HG02852 (cell line): ENCODE measurements around the gene DERA.
"Not testable (repeated sequence)": the region's sequence is repeated elsewhere in the genome, so short reads cannot be mapped to it uniquely, and the experiment has no call there.

Experiments
- ATAC-seq: cut with Tn5 transposase; IDR thresholded peaks from one replicate; pipeline ENCODE4 v1.9.1; 2021; ENCODE audit warnings: mild to moderate bottlenecking, moderate library complexity; ENCODE audit not compliant: unreplicated experiment

DERA gene

GRCh38 chr12:15956413-15957185 lies 45.5 kb downstream of the DERA start:
- ATAC-seq = no peak

DNA sequence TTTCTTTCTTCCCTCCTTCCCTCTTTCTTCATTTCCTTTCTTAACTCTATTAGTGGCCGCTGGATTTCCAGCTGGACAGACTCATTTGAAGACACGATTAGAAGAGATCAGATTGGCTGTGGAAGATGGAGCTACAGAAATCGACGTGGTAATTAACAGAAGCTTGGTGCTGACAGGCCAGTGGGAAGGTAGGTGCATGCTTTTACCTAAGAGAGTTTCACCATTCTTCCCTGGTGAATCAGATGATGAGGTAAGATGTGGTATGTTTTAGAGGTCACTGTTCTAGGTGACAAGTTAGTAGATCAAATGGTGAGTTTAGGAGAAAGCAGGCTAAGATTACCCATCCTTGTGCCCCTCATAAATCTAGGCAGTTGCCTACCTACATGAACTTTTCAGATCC lies 51.6 kb downstream of the DERA start:
- no peak for ATAC-seq

GRCh38 chr12:15963271-15963670 lies 52.1 kb downstream of the DERA start:
- ATAC-seq = no peak

DNA sequence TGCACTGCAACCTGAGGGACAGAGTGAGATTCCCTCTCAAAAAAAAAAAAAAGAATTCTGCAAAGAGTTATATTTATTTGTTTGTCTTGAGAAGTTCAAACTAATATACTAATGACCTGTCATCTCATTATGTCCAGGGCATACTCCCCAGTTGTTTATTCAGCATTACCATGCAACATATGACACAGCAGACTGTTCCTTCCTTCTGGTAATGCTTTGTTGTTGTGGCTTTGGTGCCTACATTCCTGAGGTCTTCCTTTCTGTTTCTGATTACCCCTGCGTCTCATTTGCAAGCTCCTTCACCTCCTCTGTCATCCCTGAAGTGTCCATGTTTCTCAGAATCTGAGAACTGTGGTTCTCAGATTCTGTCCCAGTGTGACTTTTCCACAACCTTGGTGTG lies 55.3 kb downstream of the DERA start:
- ATAC-seq = no peak

- ATAC-seq = not testable (repeated sequence)
Measured at GRCh38 chr12:15967053-15967452, 55.9 kb downstream of the DERA start.

DNA sequence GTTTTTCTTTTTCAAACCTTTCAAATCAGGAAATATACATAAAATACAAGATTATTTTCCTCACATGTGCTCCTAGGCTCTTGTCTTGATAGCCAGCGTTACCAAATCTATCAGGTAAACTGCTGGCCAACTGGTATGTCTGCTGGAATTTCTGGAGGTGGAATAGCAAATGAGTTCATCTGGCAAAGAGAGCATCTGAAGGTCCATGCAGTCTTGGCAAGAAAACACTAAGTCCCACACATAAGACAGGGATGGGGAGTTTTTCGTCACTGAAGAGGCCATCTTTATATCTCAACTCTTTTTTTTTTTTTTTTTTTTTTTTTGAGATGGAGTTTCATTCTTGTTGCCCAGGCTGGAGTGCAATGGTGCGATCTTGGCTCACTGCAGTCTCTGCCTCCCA lies 60.1 kb downstream of the DERA start:
- no peak for ATAC-seq

DNA sequence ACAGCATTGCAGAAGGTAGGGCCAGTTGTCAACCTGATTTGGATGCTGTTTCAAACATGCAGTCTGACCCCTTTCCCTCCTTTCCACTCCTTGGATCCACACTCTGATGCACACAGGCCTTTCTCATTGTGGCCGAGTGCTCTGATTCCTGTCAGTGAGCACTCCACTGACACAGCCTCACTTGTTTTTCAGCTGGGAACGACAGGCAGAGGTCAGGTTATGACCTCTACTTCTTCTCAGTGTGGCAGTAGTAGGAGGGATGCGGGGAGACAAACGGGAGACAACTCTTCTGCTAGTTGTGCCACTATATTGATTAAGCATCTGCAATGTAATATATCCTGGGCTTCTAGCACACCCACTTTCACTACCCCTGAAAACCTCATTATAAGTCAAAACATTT lies 61.8 kb downstream of the DERA start:
- ATAC-seq = no peak

- peak; percentile 58 for ATAC-seq
Measured at GRCh38 chr12:15977999-15978951, 67.1 kb downstream of the DERA start.

- peak; percentile 65 for ATAC-seq
Measured at GRCh38 chr12:15979096-15980092, 68.3 kb downstream of the DERA start.

DNA sequence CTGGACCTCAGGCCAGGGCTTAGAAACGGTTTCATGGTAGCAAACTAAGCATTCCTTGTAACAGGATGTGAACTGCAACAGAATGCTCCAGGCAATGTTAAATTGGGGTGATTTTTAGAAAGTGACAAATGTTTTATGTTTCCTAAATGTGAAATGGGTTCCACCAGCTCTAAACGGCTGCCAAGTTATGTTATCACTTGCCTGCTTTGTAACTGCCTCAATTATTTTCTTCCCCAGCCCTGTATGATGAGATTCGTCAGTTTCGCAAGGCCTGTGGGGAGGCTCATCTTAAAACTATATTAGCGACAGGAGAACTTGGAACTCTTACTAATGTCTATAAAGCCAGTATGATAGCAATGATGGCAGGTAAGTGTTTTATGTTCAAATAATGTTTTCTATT lies 70.9 kb downstream of the DERA start:
- ATAC-seq = no peak

- ATAC-seq = no peak
Measured at GRCh38 chr12:15982471-15982870, 71.3 kb downstream of the DERA start.

GRCh38 chr12:15982921-15983320 lies 71.8 kb downstream of the DERA start:
- ATAC-seq = no peak

GRCh38 chr12:15984097-15984800 lies 73.1 kb downstream of the DERA start:
- ATAC-seq = no peak

DNA sequence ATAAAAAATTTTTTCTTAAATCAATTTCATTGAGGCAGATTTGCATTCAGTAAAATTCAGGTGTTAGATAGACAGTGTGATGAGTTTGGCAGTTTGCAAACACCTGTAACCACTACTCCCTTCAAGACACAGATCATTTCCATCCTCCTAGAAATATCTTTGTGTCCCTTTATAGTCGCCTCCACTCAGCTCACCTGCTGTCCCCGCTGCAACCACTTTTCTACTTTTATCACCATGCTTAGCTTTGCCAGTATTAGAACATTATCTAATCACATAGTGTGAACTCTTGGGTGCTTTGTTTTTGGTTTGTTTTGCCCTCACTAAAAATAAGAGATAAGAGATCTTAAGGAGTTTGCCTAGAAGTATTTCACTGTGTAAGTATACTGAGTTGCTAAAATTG lies 73.8 kb downstream of the DERA start:
- ATAC-seq = no peak

GRCh38 chr12:15987696-15988095 lies 76.6 kb downstream of the DERA start:
- no peak for ATAC-seq

GRCh38 chr12:15988983-15989755 lies 78.0 kb downstream of the DERA start:
- ATAC-seq = no peak

DNA sequence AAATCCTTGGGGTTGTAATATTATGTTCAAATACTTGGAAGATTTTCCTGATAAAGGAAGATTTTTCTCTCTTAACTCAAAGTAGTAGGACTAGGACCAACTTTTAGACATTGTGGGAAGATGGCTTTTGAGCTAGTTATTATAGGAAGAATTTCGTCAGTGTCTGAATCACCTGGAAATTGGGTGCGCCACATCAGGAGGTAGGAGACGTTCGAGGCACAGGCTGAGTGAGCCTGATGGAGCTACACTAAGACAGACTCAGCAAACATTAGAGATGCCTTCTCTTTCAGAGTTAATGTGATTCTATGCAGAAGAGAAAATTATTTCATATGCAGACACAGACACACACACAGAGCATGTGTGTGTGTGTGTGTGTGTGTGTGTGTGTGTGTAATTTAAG lies 84.7 kb downstream of the DERA start:
- ATAC-seq = no peak

GRCh38 chr12:15996254-15996653 lies 85.1 kb downstream of the DERA start:
- ATAC-seq = no peak

DNA sequence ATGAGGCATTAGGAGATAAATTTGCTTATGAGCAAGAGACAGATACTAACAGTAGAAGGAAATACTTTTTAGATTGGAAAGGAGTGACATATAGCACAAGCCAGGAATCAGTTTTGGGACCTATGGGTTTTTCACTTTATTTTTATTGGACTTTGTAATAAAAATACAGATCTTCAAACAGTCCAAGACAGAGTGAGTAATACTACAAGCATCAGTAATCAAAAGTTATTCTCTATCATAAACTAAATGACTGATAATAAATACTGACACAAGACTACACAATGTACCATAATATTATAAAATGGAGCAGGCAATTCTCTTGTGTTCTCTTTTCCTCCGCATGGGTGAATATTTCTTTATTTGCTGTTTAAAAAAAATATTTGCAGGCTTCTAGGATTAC lies 85.8 kb downstream of the DERA start:
- ATAC-seq = no peak
